BLaER1 (cell line): ENCODE measurements around the gene USHBP1.
A peak's percentile ranks its signal among the peaks of the same experiment; 100 is the strongest.

Experiments used
- H3K27ac ChIP-seq: shearing (Covaris generic); formaldehyde crosslinking; 2 replicates; pipeline ENCODE4 v1.8.1; 2022
- H3K27me3 ChIP-seq: shearing (Covaris generic); formaldehyde crosslinking; 2 replicates; pipeline ENCODE4 v1.8.1; 2022
- H3K36me3 ChIP-seq: shearing (Covaris generic); formaldehyde crosslinking; 2 replicates; pipeline ENCODE4 v1.8.1; 2022
- H3K4me1 ChIP-seq: shearing (Covaris generic); formaldehyde crosslinking; 2 replicates; pipeline ENCODE4 v1.8.1; 2022
- H3K4me2 ChIP-seq: shearing (Covaris generic); formaldehyde crosslinking; 2 replicates; pipeline ENCODE4 v1.8.1; 2022
- H3K4me3 ChIP-seq: shearing (Covaris generic); formaldehyde crosslinking; 2 replicates; pipeline ENCODE4 v1.8.1; 2022
- H3K9ac ChIP-seq: shearing (Covaris generic); formaldehyde crosslinking; 2 replicates; pipeline ENCODE4 v1.8.1; 2022
- H3K9me3 ChIP-seq: shearing (Covaris generic); formaldehyde crosslinking; 2 replicates; pipeline ENCODE4 v1.8.1; 2022
- H4K20me1 ChIP-seq: shearing (Covaris generic); formaldehyde crosslinking; 2 replicates; pipeline ENCODE4 v1.8.1; 2022
- Cebpa-rat ChIP-seq: shearing (Covaris generic); IDR thresholded peaks from 2 replicates; pipeline ENCODE4 v1.8.1; 2022

Gene USHBP1

GRCh38 chr19:17254636-17255035 lies 9.9 kb downstream of the USHBP1 start:
- H4K20me1 ChIP-seq: no peaks in the 10 kb centered on the region
- no peak for TF ChIP-seq Cebpa-rat
- no peaks in the 10 kb centered on the region for H3K9me3 ChIP-seq
- H3K4me3 ChIP-seq: no peak overlapping the region
- H3K27me3 ChIP-seq: no peaks in the 10 kb centered on the region
- no peaks in the 10 kb centered on the region for H3K36me3 ChIP-seq
- peaks cover 15% of the 10 kb centered on the region for H3K4me1 ChIP-seq
- H3K4me2 ChIP-seq: no peak overlapping the region
- H3K27ac ChIP-seq: no peak overlapping the region
- no peak overlapping the region for H3K9ac ChIP-seq

- no peak overlapping the region for H3K4me2 ChIP-seq
- no peak overlapping the region for H3K27ac ChIP-seq
- H3K4me1 ChIP-seq: peaks cover 34% of the 10 kb centered on the region
- no peak overlapping the region for H3K9ac ChIP-seq
- H3K27me3 ChIP-seq: no peaks in the 10 kb centered on the region
- H3K9me3 ChIP-seq: no peaks in the 10 kb centered on the region
- TF ChIP-seq Cebpa-rat: no peak
- H3K4me3 ChIP-seq: no peak overlapping the region
- peaks cover 1% of the 10 kb centered on the region; the same call in 1 of the 2 replicates for H4K20me1 ChIP-seq
- no peaks in the 10 kb centered on the region for H3K36me3 ChIP-seq
These were observed 14.5 kb downstream of the USHBP1 start for GRCh38 chr19:17249887-17250548.

GRCh38 chr19:17248011-17248776 lies 16.4 kb downstream of the USHBP1 start:
- TF ChIP-seq Cebpa-rat: no peak
- H3K9me3 ChIP-seq: no peaks in the 10 kb centered on the region
- H3K9ac ChIP-seq: no peak overlapping the region
- 0 out of 2 replicates have a peak overlapping the region, but pooled peaks have one; percentile 6 for H3K27ac ChIP-seq
- no peaks in the 10 kb centered on the region for H3K36me3 ChIP-seq
- peaks cover 20% of the 10 kb centered on the region for H4K20me1 ChIP-seq
- H3K4me3 ChIP-seq: no peak overlapping the region
- peaks cover 37% of the 10 kb centered on the region for H3K4me1 ChIP-seq
- peak overlapping the region; percentile 91; the same call in 1 of the 2 replicates for H3K4me2 ChIP-seq
- H3K27me3 ChIP-seq: no peaks in the 10 kb centered on the region

GRCh38 chr19:17246681-17247425 lies 17.7 kb downstream of the USHBP1 start:
- Histone ChIP-seq H4K20me1 (peaks cover 33% of the 10 kb centered on the region), H3K9ac (peak overlapping the region; percentile 82), H3K4me1 (peaks cover 50% of the 10 kb centered on the region), H3K27ac (peak overlapping the region; percentile 92), H3K36me3 (no peaks in the 10 kb centered on the region), H3K4me3 (peak overlapping the region; percentile 69), H3K4me2 (peak overlapping the region; percentile 91), H3K27me3 (no peaks in the 10 kb centered on the region), H3K9me3 (no peaks in the 10 kb centered on the region)
- TF ChIP-seq Cebpa-rat: no peak

- Histone ChIP-seq H3K27ac (peak within 1 kb of the TSS; percentile 92), H3K4me1 (peaks cover 63% of the 10 kb centered on the region), H3K4me3 (peak within 1 kb of the TSS; percentile 90), H3K9me3 (no peaks in the 10 kb centered on the region), H3K27me3 (no peaks in the 10 kb centered on the region), H3K36me3 (peaks cover 8% of the 10 kb centered on the region), H3K9ac (peak within 1 kb of the TSS; percentile 85), H4K20me1 (peaks cover 46% of the 10 kb centered on the region), H3K4me2 (peak within 1 kb of the TSS; percentile 92)
- no peak for TF ChIP-seq Cebpa-rat
These were observed 19.0 kb downstream of the USHBP1 start, which contains the start of gene NR2F6 for GRCh38 chr19:17245535-17245984. Gene NR2F6, minus strand, starts transcription at chr19:17245919. Its CDS starts 699 bp downstream, at chr19:17245220.

- Histone ChIP-seq H3K9ac (peak overlapping the region; percentile 85), H3K27ac (peak overlapping the region; percentile 91)
These were observed 19.7 kb downstream of the USHBP1 start for GRCh38 chr19:17244618-17245534.

GRCh38 chr19:17243830-17244617 lies 20.5 kb downstream of the USHBP1 start:
- Histone ChIP-seq H3K4me3 (peak overlapping the region; percentile 90), H3K36me3 (peaks cover 23% of the 10 kb centered on the region), H3K27ac (peak overlapping the region; percentile 91), H3K9me3 (no peaks in the 10 kb centered on the region), H3K4me1 (peaks cover 65% of the 10 kb centered on the region), H3K27me3 (no peaks in the 10 kb centered on the region), H3K4me2 (peak overlapping the region; percentile 92), H3K9ac (peak overlapping the region; percentile 85), H4K20me1 (peaks cover 54% of the 10 kb centered on the region)
- no peak for TF ChIP-seq Cebpa-rat

More at GRCh38 chr19:17244618-17245534, 19.7 kb downstream of the USHBP1 start:
- Histone ChIP-seq H4K20me1 (peaks cover 53% of the 10 kb centered on the region), H3K9me3 (no peaks in the 10 kb centered on the region), H3K27me3 (no peaks in the 10 kb centered on the region), H3K4me2 (peak overlapping the region; percentile 92), H3K4me1 (peaks cover 66% of the 10 kb centered on the region), H3K4me3 (peak overlapping the region; percentile 90), H3K36me3 (peaks cover 15% of the 10 kb centered on the region)
- TF ChIP-seq Cebpa-rat: no peak

- Histone ChIP-seq H4K20me1 (peaks cover 61% of the 10 kb centered on the region), H3K27ac (peak overlapping the region; percentile 91), H3K4me3 (peak overlapping the region; percentile 90), H3K36me3 (peaks cover 30% of the 10 kb centered on the region), H3K9ac (peak overlapping the region; percentile 85), H3K27me3 (no peaks in the 10 kb centered on the region), H3K4me1 (peaks cover 61% of the 10 kb centered on the region), H3K9me3 (no peaks in the 10 kb centered on the region), H3K4me2 (peak overlapping the region; percentile 92)
- TF ChIP-seq Cebpa-rat: no peak
These were observed 21.2 kb downstream of the USHBP1 start for GRCh38 chr19:17243211-17243829.
